Bone marrow (tissue), 2 donors: ENCODE data around the gene MYH9.
"Not testable (repeated sequence)": the region's sequence is repeated elsewhere in the genome, so short reads cannot be mapped to it uniquely, and the experiment has no call there.

Source experiments
- DNase-seq, 2 donors: peaks; one replicate each; lab custom pipeline; 2025; lab: John Stamatoyannopoulos, UW

Gene MYH9

GRCh38 chr22:36291831-36292740, 95.7 kb downstream of the MYH9 start:
- no peak for DNase-seq

- DNase-seq: not testable (repeated sequence)
These were observed 97.2 kb downstream of the MYH9 start for GRCh38 chr22:36290391-36291075.

GRCh38 chr22:36289948-36290371, 97.8 kb downstream of the MYH9 start:
- DNase-seq: not testable (repeated sequence)

- no peak for DNase-seq
These were observed 98.3 kb downstream of the MYH9 start for GRCh38 chr22:36289406-36289870.

- no peak for DNase-seq
These were observed 99.0 kb downstream of the MYH9 start for GRCh38 chr22:36288571-36289405.

GRCh38 chr22:36287881-36288515, 99.8 kb downstream of the MYH9 start:
- no peak for DNase-seq

- DNase-seq: peak in 1 of 2 donors; percentile 14
These were observed 101.4 kb downstream of the MYH9 start for GRCh38 chr22:36286096-36286957.

- no peak for DNase-seq
These were observed 102.2 kb downstream of the MYH9 start for GRCh38 chr22:36285545-36285944.

- DNase-seq: no peak
These were observed 102.8 kb downstream of the MYH9 start for GRCh38 chr22:36285017-36285416.

- no peak for DNase-seq
These were observed 103.6 kb downstream of the MYH9 start for GRCh38 chr22:36284171-36284571.

GRCh38 chr22:36282328-36282831, 105.4 kb downstream of the MYH9 start:
- DNase-seq: no peak

GRCh38 chr22:36281781-36282327, 105.9 kb downstream of the MYH9 start:
- DNase-seq: no peak

GRCh38 chr22:36280379-36280778, 107.4 kb downstream of the MYH9 start:
- no peak for DNase-seq

- DNase-seq: no peak
These were observed 108.5 kb downstream of the MYH9 start for GRCh38 chr22:36279219-36279666.

GRCh38 chr22:36277482-36278291, 110.1 kb downstream of the MYH9 start:
- peak; percentile 17 to 48 for DNase-seq

GRCh38 chr22:36274531-36274930, 113.2 kb downstream of the MYH9 start:
- DNase-seq: no peak

- DNase-seq: not testable (repeated sequence)
These were observed 115.8 kb downstream of the MYH9 start for GRCh38 chr22:36271951-36272350.

- not testable (repeated sequence) for DNase-seq
These were observed 116.5 kb downstream of the MYH9 start for GRCh38 chr22:36271231-36271630.

GRCh38 chr22:36267896-36268485, 119.8 kb downstream of the MYH9 start:
- no peak for DNase-seq
